GM20000 (cell line): Measurements from ENCODE around the gene TEX9.
"Not testable (repeated sequence)": the region's sequence is repeated elsewhere in the genome, so short reads cannot be mapped to it uniquely, and the experiment has no call there.

ENCODE experiments used
- DNase-seq: peaks from one replicate; pipeline ENCODE4 v3.0.0; 2012; ENCODE audit warnings: low spot score
- CTCF ChIP-seq: IDR thresholded peaks from 2 replicates; pipeline ENCODE4 v1.5.1; 2012; ENCODE audit warnings: mild to moderate bottlenecking, control low read depth; ENCODE audit errors: extremely low read depth, missing control alignments

Gene TEX9

DNA sequence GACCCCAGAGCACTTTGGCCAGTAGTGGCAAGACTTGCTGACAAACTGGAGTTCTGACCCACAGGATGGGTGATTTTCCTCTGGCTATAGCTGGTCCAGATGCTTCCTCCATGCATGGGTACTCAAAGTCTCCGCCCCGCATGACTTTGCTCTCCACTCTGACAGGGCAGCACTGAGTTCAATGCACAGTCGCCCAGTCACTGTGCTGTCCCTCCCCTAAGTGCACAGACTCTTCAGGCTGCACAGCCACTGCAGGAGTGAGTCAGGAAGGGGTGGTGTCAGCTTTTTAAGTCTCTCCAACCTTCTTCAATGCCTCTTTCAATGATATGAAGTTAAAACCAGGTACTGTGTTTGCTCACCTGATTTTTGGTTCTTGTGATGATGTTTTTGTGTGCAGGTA, 17.8 kb downstream of the TEX9 start:
- no peak for DNase-seq
- no peak for TF ChIP-seq CTCF

GRCh38 chr15:56385908-56386307, 20.7 kb downstream of the TEX9 start:
- DNase-seq = no peak
- TF ChIP-seq CTCF = no peak

GRCh38 chr15:56390739-56391267, 25.6 kb downstream of the TEX9 start:
- no peak for TF ChIP-seq CTCF
- DNase-seq = no peak

GRCh38 chr15:56393277-56393676, 28.1 kb downstream of the TEX9 start:
- DNase-seq = no peak

DNA sequence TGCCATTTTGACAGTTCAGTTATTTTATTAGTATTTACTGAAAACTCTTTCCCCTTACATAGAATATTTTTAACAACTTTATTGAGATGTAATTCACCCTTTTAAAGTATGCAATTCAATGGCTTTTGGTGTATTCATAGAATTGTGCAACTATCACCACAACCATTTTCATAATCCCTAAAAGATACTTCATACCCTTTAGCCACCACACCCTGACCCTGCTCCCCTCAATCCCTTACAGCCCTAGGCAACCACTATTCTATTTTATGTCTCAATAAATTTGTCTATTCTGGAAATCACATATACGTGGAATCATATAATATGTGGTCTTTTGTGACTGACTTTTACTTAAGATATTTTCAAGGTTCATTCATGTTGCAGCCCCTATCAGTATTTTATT, 29.7 kb downstream of the TEX9 start:
- no peak for TF ChIP-seq CTCF

More at GRCh38 chr15:56393277-56393676, 28.1 kb downstream of the TEX9 start:
- TF ChIP-seq CTCF = no peak

GRCh38 chr15:56397325-56397724, 32.1 kb downstream of the TEX9 start:
- DNase-seq = not testable (repeated sequence)

More for the DNA sequence above, 29.7 kb downstream of the TEX9 start:
- no peak for DNase-seq

GRCh38 chr15:56399209-56399608, 34.0 kb downstream of the TEX9 start:
- DNase-seq = not testable (repeated sequence)

DNA sequence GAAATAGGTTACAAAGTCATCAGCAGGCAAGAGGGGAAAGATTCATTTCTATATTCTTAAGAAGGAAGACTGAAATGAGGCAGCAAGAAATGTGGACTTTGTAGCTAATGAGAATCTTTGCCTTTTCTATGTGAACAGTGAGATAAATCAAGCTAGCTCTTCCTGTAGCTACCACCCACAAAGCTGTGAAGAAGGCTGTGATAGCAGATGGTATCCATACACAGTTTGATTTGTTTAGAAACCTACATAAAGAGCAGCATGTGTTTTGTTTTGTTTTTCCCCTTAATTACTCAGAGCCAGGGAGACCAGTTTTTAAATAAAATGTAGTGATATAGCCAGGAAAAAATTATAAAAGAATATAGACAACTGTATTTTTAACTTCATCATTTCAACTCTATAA, 45.5 kb downstream of the TEX9 start:
- no peak for TF ChIP-seq CTCF
- no peak for DNase-seq
